ENCODE measurements around the gene DOCK9.

The DOCK9 gene

DNA sequence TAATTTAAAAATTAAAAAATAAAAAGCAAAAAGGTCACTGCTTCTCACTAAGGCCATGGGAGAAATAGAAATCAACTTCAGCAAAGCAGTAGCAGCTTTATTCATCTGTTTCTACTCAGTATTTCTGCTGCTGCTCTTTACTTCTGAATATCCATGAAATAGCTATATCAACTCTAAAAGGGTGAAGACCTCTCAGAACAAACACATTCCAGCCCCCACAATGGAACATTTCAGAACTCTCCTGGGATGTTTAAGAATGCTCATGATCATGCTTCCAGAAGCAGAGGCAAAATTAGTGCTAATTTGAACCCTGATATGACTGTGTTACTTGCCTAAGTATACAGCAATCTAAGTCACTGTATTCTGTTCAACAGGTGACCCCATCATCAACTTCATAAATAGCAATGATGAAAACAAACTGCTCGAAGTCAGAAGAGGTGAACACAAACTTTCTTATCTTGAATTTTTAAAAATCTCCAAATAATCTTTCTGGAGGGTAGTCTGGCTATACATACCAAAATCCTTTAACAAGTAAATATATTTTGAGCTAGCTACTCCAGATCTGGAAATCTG, 29.6 kb upstream of the DOCK9 start:
- TF ChIP-seq, protein P1, sequence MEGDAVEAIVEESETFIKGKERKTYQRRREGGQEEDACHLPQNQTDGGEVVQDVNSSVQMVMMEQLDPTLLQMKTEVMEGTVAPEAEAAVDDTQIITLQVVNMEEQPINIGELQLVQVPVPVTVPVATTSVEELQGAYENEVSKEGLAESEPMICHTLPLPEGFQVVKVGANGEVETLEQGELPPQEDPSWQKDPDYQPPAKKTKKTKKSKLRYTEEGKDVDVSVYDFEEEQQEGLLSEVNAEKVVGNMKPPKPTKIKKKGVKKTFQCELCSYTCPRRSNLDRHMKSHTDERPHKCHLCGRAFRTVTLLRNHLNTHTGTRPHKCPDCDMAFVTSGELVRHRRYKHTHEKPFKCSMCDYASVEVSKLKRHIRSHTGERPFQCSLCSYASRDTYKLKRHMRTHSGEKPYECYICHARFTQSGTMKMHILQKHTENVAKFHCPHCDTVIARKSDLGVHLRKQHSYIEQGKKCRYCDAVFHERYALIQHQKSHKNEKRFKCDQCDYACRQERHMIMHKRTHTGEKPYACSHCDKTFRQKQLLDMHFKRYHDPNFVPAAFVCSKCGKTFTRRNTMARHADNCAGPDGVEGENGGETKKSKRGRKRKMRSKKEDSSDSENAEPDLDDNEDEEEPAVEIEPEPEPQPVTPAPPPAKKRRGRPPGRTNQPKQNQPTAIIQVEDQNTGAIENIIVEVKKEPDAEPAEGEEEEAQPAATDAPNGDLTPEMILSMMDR (IDR thresholded peaks at IDR 0.05), result no peak
- Histone ChIP-seq H3K36me3 (no peaks in the 10 kb centered on the region), H3K4me1 (peaks cover 0 to 12% (median 5%) of the 10 kb centered on the region in 4 donors), H3K9me3 (no peaks in the 10 kb centered on the region), H3K27me3 (no peaks in the 10 kb centered on the region), H3K27ac (no peak overlapping the region), H3K4me3 (no peak overlapping the region)
- no peak for DNase-seq
- intact Hi-C loops (cut with DNase I; ENCODE audit: low total_unique reads), result no loop called here

DNA sequence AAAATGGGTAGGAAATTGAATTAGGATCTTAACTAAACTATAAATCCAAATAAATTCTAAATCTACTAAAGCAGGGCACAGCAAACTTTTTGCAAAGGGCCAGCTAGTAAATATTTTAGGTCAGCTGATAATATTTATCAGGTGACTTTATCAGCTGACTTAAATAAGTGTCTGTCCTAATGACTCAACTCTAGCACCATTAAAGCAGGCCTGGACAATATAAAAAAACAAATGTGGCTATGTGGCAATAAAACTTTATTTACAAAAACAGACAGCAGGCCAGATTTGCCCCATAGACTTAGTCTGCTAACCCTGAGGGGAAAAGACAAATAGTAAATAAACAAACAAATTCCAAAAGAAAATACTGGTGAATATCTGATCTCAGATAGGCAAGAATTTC, 27.7 kb upstream of the DOCK9 start:
- no peak overlapping the region for H3K4me3 ChIP-seq
- H3K36me3 ChIP-seq, result no peaks in the 10 kb centered on the region
- DNase-seq, result no peak
- H3K27me3 ChIP-seq, result no peaks in the 10 kb centered on the region
- intact Hi-C loops (cut with DNase I; ENCODE audit: low total_unique reads), result no loop called here
- no peaks in the 10 kb centered on the region for H3K9me3 ChIP-seq
- H3K4me1 ChIP-seq, result peaks cover 0 to 16% (median 5%) of the 10 kb centered on the region in 4 donors
- TF ChIP-seq, protein P1 (IDR thresholded peaks at IDR 0.05), result no peak
- H3K27ac ChIP-seq, result no peak overlapping the region

DNA sequence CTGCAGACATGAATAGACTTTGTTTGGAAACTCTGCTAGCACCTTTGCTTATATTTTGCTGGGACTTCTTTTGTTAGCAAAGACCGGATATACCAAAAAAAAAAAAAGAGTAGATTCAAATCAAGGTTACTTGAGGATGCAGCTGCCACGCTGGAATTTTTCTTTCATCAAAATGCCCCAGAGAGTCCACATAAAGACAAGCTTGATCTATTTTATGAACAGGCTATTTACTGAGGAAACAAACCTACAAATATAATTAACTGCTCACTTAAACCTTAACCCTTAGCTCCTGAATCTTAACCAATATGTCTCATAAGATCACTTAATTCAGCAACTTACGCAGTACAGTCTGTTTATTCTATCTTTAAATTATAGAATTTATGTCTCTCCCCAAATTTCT, 27.1 kb upstream of the DOCK9 start:
- no peaks in the 10 kb centered on the region for H3K27me3 ChIP-seq
- TF ChIP-seq, protein P1 (IDR thresholded peaks at IDR 0.05), result no peak
- H3K4me1 ChIP-seq, result peaks cover 0 to 22% (median 9%) of the 10 kb centered on the region in 4 donors
- no peaks in the 10 kb centered on the region for H3K9me3 ChIP-seq
- intact Hi-C loops (cut with DNase I; ENCODE audit: low total_unique reads), result no loop called here
- no peak overlapping the region for H3K27ac ChIP-seq
- H3K36me3 ChIP-seq, result no peaks in the 10 kb centered on the region
- H3K4me3 ChIP-seq, result no peak overlapping the region
- DNase-seq, result no peak

DNA sequence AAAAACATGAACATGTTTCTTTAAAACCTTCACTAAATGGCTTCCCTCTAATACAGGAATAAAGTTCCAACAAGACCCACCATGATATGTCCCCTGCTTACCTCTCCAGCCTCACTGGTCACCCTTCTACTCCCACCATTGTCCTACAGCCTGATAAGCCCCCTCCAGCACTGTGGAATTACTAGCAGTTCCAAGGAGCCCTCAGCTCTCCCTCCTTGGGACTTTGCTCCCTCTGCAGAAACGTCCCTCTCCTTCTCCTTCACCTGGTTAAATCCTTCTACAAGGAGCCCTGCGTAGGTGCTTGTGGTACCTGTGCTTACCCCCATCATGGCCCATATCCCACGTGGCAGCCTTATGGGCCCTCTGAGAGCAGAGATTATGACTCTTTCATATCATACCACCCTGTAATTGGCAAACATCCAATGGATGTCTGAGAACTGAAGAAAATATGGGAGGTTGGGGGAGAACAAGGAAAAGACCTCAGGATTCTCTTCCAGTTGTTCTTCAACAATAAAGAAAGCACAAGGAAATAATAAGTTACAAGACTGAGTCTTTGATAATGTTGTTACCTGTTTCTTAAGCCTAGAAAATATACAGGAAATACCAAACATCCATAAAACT, 26.1 kb upstream of the DOCK9 start:
- Histone ChIP-seq H3K9me3 (no peaks in the 10 kb centered on the region), H3K4me1 (peaks cover 0 to 33% (median 18%) of the 10 kb centered on the region in 4 donors), H3K27me3 (no peaks in the 10 kb centered on the region), H3K27ac (no peak overlapping the region), H3K4me3 (no peak overlapping the region), H3K36me3 (no peaks in the 10 kb centered on the region)
- intact Hi-C loops (cut with DNase I; ENCODE audit: low total_unique reads), result no loop called here
- TF ChIP-seq, protein P1 (IDR thresholded peaks at IDR 0.05), result no peak
- DNase-seq, result no peak

DNA sequence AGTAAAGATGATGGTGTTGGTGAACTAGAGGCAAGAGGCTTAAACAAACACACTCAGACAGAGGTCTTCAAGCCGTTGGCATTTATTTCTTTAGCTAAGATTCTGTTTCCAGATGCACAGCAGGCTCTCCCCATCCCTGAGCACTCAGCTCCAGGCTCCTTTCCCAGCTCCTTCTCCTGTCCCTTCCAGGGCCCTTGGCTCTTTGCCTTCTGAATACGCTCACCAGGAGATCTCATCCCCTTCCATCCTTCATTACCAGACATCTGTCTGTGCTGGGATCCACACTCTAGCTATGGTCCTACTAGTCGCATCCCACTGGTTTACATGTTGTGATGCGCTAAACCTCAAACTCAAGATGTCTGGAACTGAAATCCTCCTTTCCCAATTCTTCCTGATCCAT, 25.3 kb upstream of the DOCK9 start:
- no peak overlapping the region for H3K4me3 ChIP-seq
- H3K4me1 ChIP-seq, result peaks cover 0 to 32% (median 19%) of the 10 kb centered on the region in 4 donors
- intact Hi-C loops (cut with DNase I; ENCODE audit: low total_unique reads), result no loop called here
- H3K36me3 ChIP-seq, result no peaks in the 10 kb centered on the region
- DNase-seq, result no peak
- H3K27me3 ChIP-seq, result no peaks in the 10 kb centered on the region
- TF ChIP-seq, protein P1 (IDR thresholded peaks at IDR 0.05), result no peak
- H3K27ac ChIP-seq, result no peak overlapping the region
- H3K9me3 ChIP-seq, result no peaks in the 10 kb centered on the region

All from tibial artery (tissue), 4 donors.